ENCODE measurements around the gene PHF24. TPM values are rescaled to one million over a fixed set of nuclear protein-coding genes. Genes with fewer than 3 reads are reported as not detected.

Gene PHF24
- polyA plus RNA-seq, 3 donors = 0.04 TPM; not detected in 2

DNA sequence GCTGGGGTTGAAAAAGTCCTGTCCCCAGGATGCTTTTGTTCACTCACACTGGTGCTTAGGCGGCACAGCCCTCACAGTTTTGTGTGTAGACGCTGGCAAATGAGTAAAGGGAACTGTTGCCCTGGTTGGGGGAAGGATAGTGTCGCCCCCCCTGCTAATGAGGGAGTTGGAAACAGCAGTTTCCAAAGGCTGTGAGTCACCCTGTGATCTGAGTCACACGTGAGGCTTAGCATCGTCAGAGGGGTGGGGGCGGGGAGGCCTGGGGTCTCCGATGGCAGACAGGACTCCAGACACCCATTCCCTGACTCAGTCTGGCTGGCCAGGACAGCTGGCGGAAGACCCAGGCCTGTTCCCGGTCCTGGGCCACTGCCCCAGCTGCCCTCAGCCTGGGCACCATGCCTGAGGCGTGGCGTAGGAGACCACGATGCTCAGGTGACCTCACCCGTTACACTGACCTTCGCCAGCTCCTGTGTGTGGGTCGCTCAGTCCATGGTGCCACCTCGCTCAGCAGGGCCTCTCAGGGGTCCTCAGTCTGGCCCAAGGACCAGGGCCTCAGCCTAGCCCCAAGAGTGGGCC, 34.4 kb downstream of the PHF24 start:
- DNase-seq = peak; percentile 67 to 90 (median 76)
- no peaks in the 10 kb centered on the region for H4K20me1 ChIP-seq (ENCODE audit: insufficient read depth, low read length)
- 71% methylated on average over 14 of the region's 16 CpGs for WGBS (ENCODE audit: insufficient coverage)
- H2AFZ ChIP-seq (ENCODE audit: insufficient read depth, low read depth, low read length, poor library complexity, severe bottlenecking) = no peak overlapping the region
- peaks cover 6 to 25% (median 17%) of the 10 kb centered on the region in 3 donors for H3K27me3 Mint-ChIP-seq (ENCODE audit: low read depth in 3 of 3)
- peaks cover 0 to 10% of the 10 kb centered on the region in 2 donors for H3K27me3 ChIP-seq (ENCODE audit: control insufficient read depth in 2 of 2, insufficient read depth in 2 of 2, low read length in 2 of 2)
- intact Hi-C loops (cut with micrococcal nuclease) = loop anchor here in 1 of 2 donors (5.0 kb wide), 1 partner anchor 80 kb away; the partner anchor contains the start of gene VCP
- peaks cover 0 to 5% of the 10 kb centered on the region in 2 donors for H3K36me3 Mint-ChIP-seq
- no peak overlapping the region for H3K27ac ChIP-seq (ENCODE audit: low read depth in 1 of 2, low read length in 2 of 2)
- H3K4me3 Mint-ChIP-seq = no peak overlapping the region
- H3K4me1 ChIP-seq (ENCODE audit: control insufficient read depth in 1 of 2, insufficient read depth in 2 of 2, low read length in 2 of 2) = peaks cover 18 to 35% of the 10 kb centered on the region in 2 donors
- no peaks in the 10 kb centered on the region for H3K9me3 ChIP-seq (replicated peaks in 1 of 2; ENCODE audit: control insufficient read depth in 1 of 2, insufficient read depth in 1 of 2, low read length in 2 of 2)
- no peaks in the 10 kb centered on the region for H3K79me2 ChIP-seq (ENCODE audit: insufficient read depth, low read length)
- H3K4me1 Mint-ChIP-seq = peaks cover 41% of the 10 kb centered on the region
- no peak overlapping the region for H3K9ac ChIP-seq (ENCODE audit: insufficient read depth, low read length, poor library complexity, severe bottlenecking)
- peak overlapping the region in 6 of 7 donors; percentile 56 to 91 (median 80) for H3K27ac Mint-ChIP-seq
- no peak overlapping the region for H3K4me3 ChIP-seq (replicated peaks in 1 of 3; ENCODE audit: low read depth in 2 of 3, low read length in 3 of 3)
- H3K36me3 ChIP-seq (replicated peaks in 1 of 2; ENCODE audit: control insufficient read depth in 1 of 2, insufficient read depth in 2 of 2, low read length in 2 of 2) = no peaks in the 10 kb centered on the region
- H3K4me2 ChIP-seq (replicated peaks; ENCODE audit: extremely low read depth, low read length, poor library complexity, severe bottlenecking) = no peak overlapping the region
- TF ChIP-seq, protein P1, sequence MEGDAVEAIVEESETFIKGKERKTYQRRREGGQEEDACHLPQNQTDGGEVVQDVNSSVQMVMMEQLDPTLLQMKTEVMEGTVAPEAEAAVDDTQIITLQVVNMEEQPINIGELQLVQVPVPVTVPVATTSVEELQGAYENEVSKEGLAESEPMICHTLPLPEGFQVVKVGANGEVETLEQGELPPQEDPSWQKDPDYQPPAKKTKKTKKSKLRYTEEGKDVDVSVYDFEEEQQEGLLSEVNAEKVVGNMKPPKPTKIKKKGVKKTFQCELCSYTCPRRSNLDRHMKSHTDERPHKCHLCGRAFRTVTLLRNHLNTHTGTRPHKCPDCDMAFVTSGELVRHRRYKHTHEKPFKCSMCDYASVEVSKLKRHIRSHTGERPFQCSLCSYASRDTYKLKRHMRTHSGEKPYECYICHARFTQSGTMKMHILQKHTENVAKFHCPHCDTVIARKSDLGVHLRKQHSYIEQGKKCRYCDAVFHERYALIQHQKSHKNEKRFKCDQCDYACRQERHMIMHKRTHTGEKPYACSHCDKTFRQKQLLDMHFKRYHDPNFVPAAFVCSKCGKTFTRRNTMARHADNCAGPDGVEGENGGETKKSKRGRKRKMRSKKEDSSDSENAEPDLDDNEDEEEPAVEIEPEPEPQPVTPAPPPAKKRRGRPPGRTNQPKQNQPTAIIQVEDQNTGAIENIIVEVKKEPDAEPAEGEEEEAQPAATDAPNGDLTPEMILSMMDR (IDR thresholded peaks at IDR 0.05) = no peak
- H3K9me3 Mint-ChIP-seq = peaks cover 0 to 2% (median 0%) of the 10 kb centered on the region in 7 donors

DNA sequence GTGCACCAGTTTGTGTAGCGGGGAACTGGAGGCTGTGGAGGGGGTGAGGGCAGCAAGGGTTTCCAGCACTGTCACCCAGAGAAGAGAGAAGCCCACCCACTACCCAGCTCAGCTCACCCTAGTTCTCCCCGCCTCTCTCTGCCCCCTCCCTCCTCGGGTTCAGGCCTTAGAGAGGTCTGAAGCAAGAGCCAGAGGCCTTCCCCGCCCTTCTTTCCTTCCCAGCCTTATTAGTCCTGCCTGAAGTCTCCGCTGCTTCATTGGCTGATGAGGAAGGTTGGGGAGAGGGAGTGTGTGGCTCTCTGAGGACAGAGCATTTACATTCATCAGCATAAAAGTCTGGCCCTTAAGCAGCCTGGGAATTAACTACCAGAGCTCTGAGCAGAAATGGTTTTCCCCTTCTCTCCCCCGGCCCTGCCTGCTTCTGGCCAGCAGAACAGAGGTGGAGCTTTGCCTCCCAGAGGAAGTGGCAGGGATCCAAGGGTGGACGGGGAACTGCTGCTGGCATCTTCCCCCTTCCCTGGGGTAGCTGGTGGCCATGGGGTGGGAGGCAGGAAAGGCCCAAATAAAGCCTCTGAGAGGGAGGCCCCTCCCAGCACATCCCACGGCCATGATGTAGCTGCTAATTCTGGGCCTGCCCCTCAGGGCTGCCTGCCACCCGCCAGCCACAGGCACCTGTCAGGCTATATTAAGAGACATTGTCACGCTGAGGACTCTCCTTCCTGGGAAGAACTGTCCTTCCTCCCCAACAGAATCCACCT, 35.6 kb downstream of the PHF24 start:
- Histone ChIP-seq H3K36me3 (replicated peaks in 1 of 2; ENCODE audit: control insufficient read depth in 1 of 2, insufficient read depth in 2 of 2, low read length in 2 of 2) (no peaks in the 10 kb centered on the region), H3K9ac (ENCODE audit: insufficient read depth, low read length, poor library complexity, severe bottlenecking) (no peak overlapping the region), H4K20me1 (ENCODE audit: insufficient read depth, low read length) (no peaks in the 10 kb centered on the region), H3K27ac (ENCODE audit: low read depth in 1 of 2, low read length in 2 of 2) (peak overlapping the region in 1 of 2 donors; percentile 3), H3K4me1 (ENCODE audit: control insufficient read depth in 1 of 2, insufficient read depth in 2 of 2, low read length in 2 of 2) (peaks cover 8 to 23% of the 10 kb centered on the region in 2 donors), H2AFZ (ENCODE audit: insufficient read depth, low read depth, low read length, poor library complexity, severe bottlenecking) (no peak overlapping the region), H3K4me3 (replicated peaks in 1 of 3; ENCODE audit: low read depth in 2 of 3, low read length in 3 of 3) (no peak overlapping the region), H3K27me3 (ENCODE audit: control insufficient read depth in 2 of 2, insufficient read depth in 2 of 2, low read length in 2 of 2) (peaks cover 0 to 10% of the 10 kb centered on the region in 2 donors), H3K9me3 (replicated peaks in 1 of 2; ENCODE audit: control insufficient read depth in 1 of 2, insufficient read depth in 1 of 2, low read length in 2 of 2) (no peaks in the 10 kb centered on the region), H3K4me2 (replicated peaks; ENCODE audit: extremely low read depth, low read length, poor library complexity, severe bottlenecking) (no peak overlapping the region), H3K79me2 (ENCODE audit: insufficient read depth, low read length) (no peaks in the 10 kb centered on the region)
- Mint-ChIP-seq H3K4me1 (peaks cover 30% of the 10 kb centered on the region), H3K4me3 (no peak overlapping the region), H3K27me3 (ENCODE audit: low read depth in 3 of 3) (peaks cover 6 to 17% (median 14%) of the 10 kb centered on the region in 3 donors), H3K27ac (peak overlapping the region in 6 of 7 donors; percentile 18 to 91 (median 55)), H3K9me3 (peaks cover 0 to 2% (median 0%) of the 10 kb centered on the region in 7 donors), H3K36me3 (peaks cover 0 to 5% of the 10 kb centered on the region in 2 donors)
- 51% methylated on average over 3 of the region's 10 CpGs for WGBS (ENCODE audit: insufficient coverage)
- no peak for DNase-seq
- intact Hi-C loops (cut with micrococcal nuclease) = loop anchor here in 1 of 2 donors (5.0 kb wide), 1 partner anchor 79 kb away; the partner anchor contains the start of gene VCP
- TF ChIP-seq, protein P1 (IDR thresholded peaks at IDR 0.05) = no peak

Data from CD14-positive monocyte (primary cell).